Endothelial cell (in vitro differentiated cells): ENCODE data around the gene RCN2. TPM values are rescaled to one million over a fixed set of nuclear protein-coding genes. Genes with fewer than 3 reads are reported as not detected.
A peak's percentile ranks its signal among the peaks of the same experiment; 100 is the strongest.

Source experiments
- DNase-seq: peaks from one replicate; pipeline ENCODE4 v3.0.0; 2021; ENCODE audit warnings: low spot score
- H3K27ac Mint-ChIP-seq: one replicate; pipeline ENCODE4 v1.8.0; 2021; ENCODE audit warnings: mixed read lengths, inconsistent platforms; ENCODE audit not compliant: unreplicated experiment
- H3K27me3 Mint-ChIP-seq: one replicate; pipeline ENCODE4 v1.8.0; 2021; ENCODE audit warnings: mild to moderate bottlenecking, moderate library complexity, mixed read lengths, inconsistent platforms; ENCODE audit not compliant: unreplicated experiment
- H3K36me3 Mint-ChIP-seq: one replicate; pipeline ENCODE4 v1.8.0; 2021; ENCODE audit warnings: mild to moderate bottlenecking, low read depth, mixed read lengths, inconsistent platforms; ENCODE audit not compliant: unreplicated experiment
- H3K4me1 Mint-ChIP-seq: one replicate; pipeline ENCODE4 v1.8.0; 2021; ENCODE audit warnings: mild to moderate bottlenecking, mixed read lengths, inconsistent platforms; ENCODE audit not compliant: unreplicated experiment
- H3K4me3 Mint-ChIP-seq: one replicate; pipeline ENCODE4 v1.8.0; 2021; ENCODE audit warnings: mild to moderate bottlenecking, mixed read lengths, inconsistent platforms; ENCODE audit not compliant: unreplicated experiment
- H3K9me3 Mint-ChIP-seq: one replicate; pipeline ENCODE4 v1.8.0; 2021; ENCODE audit warnings: mixed read lengths, inconsistent platforms; ENCODE audit not compliant: unreplicated experiment
- CTCF ChIP-seq: fragments of 200-600 bp; sonication (generic); IDR thresholded peaks from one replicate; pipeline ENCODE4 v1.5.0; 2021; ENCODE audit warnings: antibody characterized with exemption; ENCODE audit not compliant: unreplicated experiment
- total RNA-seq: library from RNA; stranded (reverse); fragmentation: NEBNext Ultra II Directional; extraction: Animal tissue kit (Norgen Biotek cat#: 25700); gene quantifications from one replicate; pipeline ENCODE4 v1.2.1, GENCODE V29; 2021; ENCODE audit not compliant: unreplicated experiment

RCN2 gene
- total RNA-seq, 1 donor from 2014 or later: 76.1 TPM

GRCh38 chr15:76999996-77000395, 68.4 kb downstream of the RCN2 start:
- Mint-ChIP-seq H3K4me3 (no peak overlapping the region), H3K36me3 (no peaks in the 10 kb centered on the region), H3K9me3 (no peaks in the 10 kb centered on the region), H3K27me3 (peaks cover 4% of the 10 kb centered on the region), H3K27ac (no peak overlapping the region), H3K4me1 (peaks cover 12% of the 10 kb centered on the region)
- no peak for DNase-seq
- TF ChIP-seq CTCF: no peak

- Mint-ChIP-seq H3K27me3 (peaks cover 4% of the 10 kb centered on the region), H3K4me1 (peaks cover 12% of the 10 kb centered on the region), H3K27ac (no peak overlapping the region)
Observed at GRCh38 chr15:77001351-77001750, 69.8 kb downstream of the RCN2 start.

DNA sequence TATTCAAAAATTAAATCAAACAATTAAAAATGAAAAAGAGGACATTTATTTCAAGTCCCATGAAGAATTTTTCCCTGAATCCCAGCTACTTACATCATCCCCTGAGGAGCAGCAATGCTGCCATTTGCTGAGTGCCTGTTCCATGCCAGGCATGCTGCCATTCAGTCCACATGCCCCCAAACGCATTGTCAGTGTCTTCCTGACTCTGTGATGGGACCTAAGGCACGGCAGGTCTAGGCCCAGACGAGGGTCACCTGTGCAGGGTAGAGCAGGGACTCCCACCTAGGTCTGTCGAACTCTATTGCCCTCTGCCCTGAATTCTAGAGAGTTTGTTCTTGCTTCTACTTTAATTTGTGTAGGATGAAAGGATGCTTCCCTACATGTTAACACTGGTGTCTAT, 70.4 kb downstream of the RCN2 start:
- H3K4me3 Mint-ChIP-seq: no peak overlapping the region
- no peak overlapping the region for H3K27ac Mint-ChIP-seq
- H3K9me3 Mint-ChIP-seq: no peaks in the 10 kb centered on the region

More at GRCh38 chr15:77001351-77001750, 69.8 kb downstream of the RCN2 start:
- H3K36me3 Mint-ChIP-seq: no peaks in the 10 kb centered on the region
- TF ChIP-seq CTCF: no peak
- DNase-seq: no peak
- no peaks in the 10 kb centered on the region for H3K9me3 Mint-ChIP-seq
- H3K4me3 Mint-ChIP-seq: peak overlapping the region; percentile 19

DNA sequence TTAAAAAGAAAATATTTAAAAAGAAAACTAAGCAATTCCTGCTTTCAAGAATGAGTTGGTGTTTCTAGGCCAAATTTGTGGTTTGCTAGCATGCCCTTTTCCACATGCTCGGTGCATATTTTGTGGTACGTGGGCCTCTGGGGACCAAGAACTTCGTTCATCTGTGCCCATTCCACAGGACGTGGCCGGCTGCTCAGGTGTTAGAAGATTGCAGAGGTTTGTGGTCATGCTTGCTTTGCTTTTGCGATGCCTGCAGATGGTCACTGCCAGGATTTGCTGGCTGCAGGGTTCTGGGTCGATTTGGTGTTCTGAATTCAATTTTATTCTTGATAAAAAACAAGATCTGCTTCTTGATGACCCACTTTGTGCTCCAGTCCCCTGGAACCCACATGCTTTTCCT, 70.9 kb downstream of the RCN2 start:
- Mint-ChIP-seq H3K4me1 (peaks cover 8% of the 10 kb centered on the region), H3K9me3 (no peaks in the 10 kb centered on the region), H3K27me3 (no peaks in the 10 kb centered on the region), H3K36me3 (no peaks in the 10 kb centered on the region), H3K27ac (no peak overlapping the region), H3K4me3 (no peak overlapping the region)
- no peak for TF ChIP-seq CTCF
- no peak for DNase-seq

More for the DNA sequence above, 70.4 kb downstream of the RCN2 start:
- no peak for DNase-seq
- Mint-ChIP-seq H3K36me3 (no peaks in the 10 kb centered on the region), H3K4me1 (peaks cover 12% of the 10 kb centered on the region), H3K27me3 (peaks cover 3% of the 10 kb centered on the region)
- no peak for TF ChIP-seq CTCF

GRCh38 chr15:77002954-77003912, 71.7 kb downstream of the RCN2 start:
- Mint-ChIP-seq H3K27me3 (no peaks in the 10 kb centered on the region), H3K4me3 (no peak overlapping the region), H3K36me3 (no peaks in the 10 kb centered on the region), H3K27ac (no peak overlapping the region), H3K4me1 (peaks cover 8% of the 10 kb centered on the region), H3K9me3 (no peaks in the 10 kb centered on the region)
- no peak for DNase-seq
- no peak for TF ChIP-seq CTCF
